Liver (tissue), 9 donors: ENCODE measurements around the gene TXLNG. TPM values are rescaled to one million over a fixed set of nuclear protein-coding genes. Genes with fewer than 3 reads are reported as not detected.
"Not testable (repeated sequence)": the region's sequence is repeated elsewhere in the genome, so short reads cannot be mapped to it uniquely, and the experiment has no call there.

Experiments
- DNase-seq: peaks from one replicate; pipeline ENCODE4 v3.0.0-alpha.2; 2017; ENCODE audit warnings: low spot score
- H3K27ac ChIP-seq, 2 donors: one replicate each; pipeline ENCODE4 v1.7.0; 2013; ENCODE audit warnings: inconsistent platforms in 2 of 2, low read length in 2 of 2, control low read depth in 1 of 2, low read depth in 1 of 2, mild to moderate bottlenecking in 1 of 2
- H3K27me3 ChIP-seq, 4 donors: one replicate each; pipeline versions ENCODE4 v1.6.1 to v1.7.0; 2013; ENCODE audit warnings: low read length in 3 of 4, inconsistent platforms in 1 of 4, mild to moderate bottlenecking in 1 of 4, moderate library complexity in 1 of 4; ENCODE audit not compliant: control insufficient read depth in 4 of 4, insufficient read depth in 4 of 4
- H3K36me3 ChIP-seq, 4 donors: one replicate each; pipeline versions ENCODE4 v1.6.1 to v1.7.0; 2013; ENCODE audit warnings: low read length in 3 of 4, mild to moderate bottlenecking in 3 of 4, low read depth in 1 of 4, moderate library complexity in 1 of 4; ENCODE audit not compliant: control insufficient read depth in 4 of 4, insufficient read depth in 3 of 4
- H3K4me1 ChIP-seq, 4 donors: one replicate each; pipeline versions ENCODE4 v1.6.1 to v1.7.0; 2013; ENCODE audit warnings: low read length in 3 of 4, mild to moderate bottlenecking in 3 of 4, moderate library complexity in 1 of 4; ENCODE audit not compliant: control insufficient read depth in 4 of 4, insufficient read depth in 4 of 4
- H3K4me3 ChIP-seq, 3 donors: one replicate each; pipeline versions ENCODE4 v1.6.1 to v1.7.0; 2013; ENCODE audit warnings: low read length in 3 of 3, control low read depth in 1 of 3, low read depth in 1 of 3, mild to moderate bottlenecking in 1 of 3
- H3K9ac ChIP-seq, 2 donors: one replicate each; pipeline ENCODE4 v1.7.0; 2013; ENCODE audit warnings: low read length in 2 of 2, mild to moderate bottlenecking in 2 of 2, moderate library complexity in 2 of 2, control low read depth in 1 of 2, low read depth in 1 of 2
- H3K9me3 ChIP-seq, 4 donors: one replicate each; pipeline versions ENCODE4 v1.6.1 to v1.7.0; 2013; ENCODE audit warnings: low read length in 3 of 4; ENCODE audit not compliant: control insufficient read depth in 4 of 4
- EGR1 ChIP-seq, 2 donors: IDR thresholded peaks; 2 replicates each; pipeline ENCODE4 v1.6.1; 2016 to 2018; ENCODE audit warnings: antibody characterized with exemption in 2 of 2, low read depth in 2 of 2
- FOXA2 ChIP-seq: IDR thresholded peaks from 2 replicates; pipeline ENCODE4 v1.6.1; 2016; ENCODE audit warnings: antibody characterized with exemption
- GABPA ChIP-seq, 2 donors: IDR thresholded peaks in 1 of 2; conservative IDR thresholded peaks in 1 of 2; 2 replicates each; pipeline ENCODE4 v1.6.1; 2016; ENCODE audit warnings: antibody characterized with exemption in 2 of 2, mild to moderate bottlenecking in 1 of 2, moderate library complexity in 1 of 2
- HNF4A ChIP-seq, 2 donors: conservative IDR thresholded peaks; 2 replicates each; pipeline ENCODE4 v1.6.1; 2016; ENCODE audit warnings: antibody characterized with exemption in 2 of 2, mild to moderate bottlenecking in 2 of 2
- MAX ChIP-seq: IDR thresholded peaks from 2 replicates; pipeline ENCODE4 v1.6.1; 2016; ENCODE audit warnings: antibody characterized with exemption
- RAD21 ChIP-seq, 2 donors: IDR thresholded peaks; 2 replicates each; pipeline ENCODE4 v1.6.1; 2016; ENCODE audit warnings: antibody characterized with exemption in 2 of 2, mild to moderate bottlenecking in 2 of 2
- REST ChIP-seq: IDR thresholded peaks from 2 replicates; pipeline ENCODE4 v1.6.1; 2016; ENCODE audit warnings: antibody characterized with exemption, mild to moderate bottlenecking
- RXRA ChIP-seq, 2 donors: IDR thresholded peaks; 2 replicates each; pipeline ENCODE4 v1.6.1; 2017 to 2018; ENCODE audit warnings: antibody characterized with exemption in 2 of 2, mild to moderate bottlenecking in 1 of 2
- SP1 ChIP-seq: IDR thresholded peaks from 2 replicates; pipeline ENCODE4 v1.6.1; 2018; ENCODE audit warnings: antibody characterized with exemption, mild to moderate bottlenecking
- TAF1 ChIP-seq: conservative IDR thresholded peaks from 2 replicates; pipeline ENCODE4 v1.6.1; 2016; ENCODE audit warnings: antibody characterized with exemption, mild to moderate bottlenecking
- YY1 ChIP-seq: IDR thresholded peaks from 2 replicates; pipeline ENCODE4 v1.6.1; 2016; ENCODE audit warnings: antibody characterized with exemption, mild to moderate bottlenecking
- ZBTB33 ChIP-seq: IDR thresholded peaks from 2 replicates; pipeline ENCODE4 v1.6.1; 2016; ENCODE audit warnings: antibody characterized with exemption
- whole genome bisulfite sequencing: extraction: QIAGEN DNeasy Blood & Tissue Kit; methylation state at CpG from one replicate; pipeline ENCODE4 v1.1.7; 2013; 5-methylcytosine and 5-hydroxymethylcytosine counted together
- polyA plus RNA-seq, 2 donors: library from polyadenylated mRNA; stranded (reverse) in 1 of 2; unstranded in 1 of 2; fragments of 200-250 nt in 1 of 2; fragments of >200 nt in 1 of 2; fragmentation: Nextera tagmentation in 1 of 2; extraction: Ambion mirVana in 1 of 2; gene quantifications; one replicate each; pipeline versions ENCODE4 v1.2.1 to v1.2.3, GENCODE V29; 2013 to 2015
- total RNA-seq, 2 donors: library from RNA; depleted of rRNA; stranded (reverse); fragments of >200 nt; gene quantifications; one replicate each; pipeline ENCODE4 v1.2.3, GENCODE V29; 2014
- TF ChIP-seq, protein P1 (sequence below): IDR thresholded peaks from 2 replicates; pipeline ENCODE4 v1.6.1; 2016; ENCODE audit warnings: antibody characterized with exemption
- TF ChIP-seq, protein P2 (sequence below): fragments of 150-350 bp; IDR thresholded peaks from 2 replicates; pipeline ENCODE4 v1.5.1; 2017; ENCODE audit warnings: improper control_type of control experiment, low read depth, low read length; ENCODE audit not compliant: missing input control
- donor health status: healthy.
- donor health status: healthy.
- donor health status: healthy.
- donor health status: healthy.
- donor health status: healthy.

TXLNG gene
- total and polyA plus RNA-seq, 4 donors, result 3.7 to 7.4 (median 5.1) TPM

- no peak for TF ChIP-seq EGR1 (IDR thresholded peaks at IDR 0.05; ENCODE audit: low read depth in 2 of 2)
- TF ChIP-seq GABPA (IDR thresholded peaks at IDR 0.05 in 1 of 2, conservative IDR thresholded peaks at IDR 0.05 in 1 of 2), result no peak
- TF ChIP-seq RXRA (IDR thresholded peaks at IDR 0.05), result no peak
- TF ChIP-seq, protein P1, sequence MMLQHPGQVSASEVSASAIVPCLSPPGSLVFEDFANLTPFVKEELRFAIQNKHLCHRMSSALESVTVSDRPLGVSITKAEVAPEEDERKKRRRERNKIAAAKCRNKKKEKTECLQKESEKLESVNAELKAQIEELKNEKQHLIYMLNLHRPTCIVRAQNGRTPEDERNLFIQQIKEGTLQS, result no peak
Measured at GRCh38 chrX:16853537-16853936, 67.3 kb downstream of the TXLNG start (continued).

- H3K4me1 ChIP-seq, result no peaks in the 10 kb centered on the region
- TF ChIP-seq TAF1 (no peak), REST (no peak), MAX (no peak), RAD21 (IDR thresholded peaks at IDR 0.05) (no peak), SP1 (no peak), YY1 (no peak), RXRA (IDR thresholded peaks at IDR 0.05) (no peak), ZBTB33 (no peak), FOXA2 (no peak), HNF4A (conservative IDR thresholded peaks at IDR 0.05) (no peak), GABPA (IDR thresholded peaks at IDR 0.05 in 1 of 2, conservative IDR thresholded peaks at IDR 0.05 in 1 of 2) (no peak)
- TF ChIP-seq, protein P2, sequence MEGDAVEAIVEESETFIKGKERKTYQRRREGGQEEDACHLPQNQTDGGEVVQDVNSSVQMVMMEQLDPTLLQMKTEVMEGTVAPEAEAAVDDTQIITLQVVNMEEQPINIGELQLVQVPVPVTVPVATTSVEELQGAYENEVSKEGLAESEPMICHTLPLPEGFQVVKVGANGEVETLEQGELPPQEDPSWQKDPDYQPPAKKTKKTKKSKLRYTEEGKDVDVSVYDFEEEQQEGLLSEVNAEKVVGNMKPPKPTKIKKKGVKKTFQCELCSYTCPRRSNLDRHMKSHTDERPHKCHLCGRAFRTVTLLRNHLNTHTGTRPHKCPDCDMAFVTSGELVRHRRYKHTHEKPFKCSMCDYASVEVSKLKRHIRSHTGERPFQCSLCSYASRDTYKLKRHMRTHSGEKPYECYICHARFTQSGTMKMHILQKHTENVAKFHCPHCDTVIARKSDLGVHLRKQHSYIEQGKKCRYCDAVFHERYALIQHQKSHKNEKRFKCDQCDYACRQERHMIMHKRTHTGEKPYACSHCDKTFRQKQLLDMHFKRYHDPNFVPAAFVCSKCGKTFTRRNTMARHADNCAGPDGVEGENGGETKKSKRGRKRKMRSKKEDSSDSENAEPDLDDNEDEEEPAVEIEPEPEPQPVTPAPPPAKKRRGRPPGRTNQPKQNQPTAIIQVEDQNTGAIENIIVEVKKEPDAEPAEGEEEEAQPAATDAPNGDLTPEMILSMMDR, result no peak
- TF ChIP-seq, protein P1, result no peak
- H3K36me3 ChIP-seq, result peaks cover 1 to 21% (median 13%) of the 10 kb centered on the region in 4 donors
- no peaks in the 10 kb centered on the region for H3K27me3 ChIP-seq
- H3K4me3 ChIP-seq, result no peak overlapping the region
- 98% methylated on average over 5 of the region's 5 CpGs for WGBS
- no peak for DNase-seq
- H3K9me3 ChIP-seq, result no peaks in the 10 kb centered on the region
- no peak overlapping the region for H3K9ac ChIP-seq
- H3K27ac ChIP-seq, result no peak overlapping the region
Measured at GRCh38 chrX:16855363-16856075, 69.3 kb downstream of the TXLNG start.

DNA sequence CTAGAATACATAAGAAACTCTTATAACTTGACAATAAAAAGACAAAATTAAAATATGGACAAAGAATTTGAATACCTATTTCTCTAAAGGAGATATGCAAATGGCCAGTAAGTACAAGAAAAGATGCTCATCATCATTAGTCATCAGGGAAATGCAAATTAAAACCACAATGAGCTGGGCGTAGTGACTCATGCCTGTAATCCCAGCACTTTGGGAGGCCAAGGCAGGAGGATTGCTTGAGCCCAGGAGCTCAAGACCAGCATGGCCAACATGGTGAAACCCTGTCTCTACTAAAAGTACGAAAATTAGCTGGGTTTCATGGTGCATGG, 69.8 kb downstream of the TXLNG start:
- H3K27me3 ChIP-seq, DNase-seq, H3K4me1 ChIP-seq, H3K9me3 ChIP-seq, H3K4me3 ChIP-seq, H3K27ac ChIP-seq, H3K9ac ChIP-seq: not testable (repeated sequence)
- H3K36me3 ChIP-seq, result peaks cover 1 to 21% (median 13%) of the 10 kb centered on the region in 4 donors
- 92% methylated on average over 2 of the region's 2 CpGs for whole genome bisulfite sequencing
